ENCODE data around the gene PRAC1.

The PRAC1 gene

DNA sequence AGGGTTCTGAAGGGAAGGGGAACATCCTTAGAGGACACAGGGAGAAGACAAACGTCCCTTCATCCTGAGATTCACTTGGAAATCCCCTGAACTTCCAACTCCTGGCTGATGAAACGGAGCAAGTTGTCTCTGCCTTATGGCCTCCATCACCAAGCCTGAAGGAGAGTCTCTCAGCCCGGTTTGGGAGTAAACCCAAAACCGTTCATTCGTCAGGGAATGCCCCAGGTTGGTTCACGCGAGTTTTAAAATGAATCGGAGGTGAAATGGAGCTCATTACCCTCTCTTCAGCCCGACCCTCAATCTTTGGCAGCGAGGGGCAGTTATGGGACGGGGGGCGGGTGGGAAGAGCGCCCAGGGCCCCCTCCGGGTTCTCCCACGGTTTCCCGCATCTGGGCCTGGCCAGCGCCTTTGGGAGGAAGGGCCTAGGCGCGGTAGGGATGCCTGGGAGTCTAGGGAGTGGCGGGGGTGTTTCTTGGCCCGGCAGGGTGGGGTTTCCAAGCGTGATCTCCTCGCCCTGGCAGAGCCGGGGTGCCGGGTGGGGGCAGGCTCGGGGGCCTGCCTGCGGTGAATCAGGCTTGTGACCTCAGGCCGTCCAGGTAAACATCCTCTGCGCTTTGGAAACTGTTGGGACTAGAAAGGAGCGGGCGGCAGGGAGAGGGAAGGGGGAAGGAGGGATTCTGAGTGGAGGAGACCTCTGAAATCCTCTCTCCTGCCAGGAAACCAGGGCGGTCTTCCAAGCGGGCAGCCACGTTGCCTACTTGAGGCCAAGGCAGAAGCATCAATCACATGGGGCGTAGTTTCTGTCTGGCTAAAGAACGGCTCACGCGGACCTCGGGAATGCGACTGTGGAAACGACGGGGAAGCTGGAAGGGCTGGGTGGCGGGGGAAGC, 30.3 kb upstream of the PRAC1 start:
- Histone ChIP-seq H2AFZ (ENCODE audit: low read depth) (no peak overlapping the region), H3K4me3 (IDR thresholded peaks at IDR 0.05; ENCODE audit: insufficient read depth, low read depth, low read length) (no peak overlapping the region), H3K4me2 (no peak overlapping the region), H3K36me3 (ENCODE audit: insufficient read depth) (no peaks in the 10 kb centered on the region), H4K20me1 (ENCODE audit: insufficient read depth) (no peaks in the 10 kb centered on the region), H3K79me2 (ENCODE audit: insufficient read depth, low read depth) (no peaks in the 10 kb centered on the region), H3K27ac (no peak overlapping the region), H3K4me1 (ENCODE audit: low read depth, poor library complexity, severe bottlenecking) (no peaks in the 10 kb centered on the region), H3K27me3 (ENCODE audit: insufficient read depth, low read depth) (peaks cover 17% of the 10 kb centered on the region; the same call in 1 of the 2 replicates), H3K9ac (no peak overlapping the region)
- TF ChIP-seq, protein P1, sequence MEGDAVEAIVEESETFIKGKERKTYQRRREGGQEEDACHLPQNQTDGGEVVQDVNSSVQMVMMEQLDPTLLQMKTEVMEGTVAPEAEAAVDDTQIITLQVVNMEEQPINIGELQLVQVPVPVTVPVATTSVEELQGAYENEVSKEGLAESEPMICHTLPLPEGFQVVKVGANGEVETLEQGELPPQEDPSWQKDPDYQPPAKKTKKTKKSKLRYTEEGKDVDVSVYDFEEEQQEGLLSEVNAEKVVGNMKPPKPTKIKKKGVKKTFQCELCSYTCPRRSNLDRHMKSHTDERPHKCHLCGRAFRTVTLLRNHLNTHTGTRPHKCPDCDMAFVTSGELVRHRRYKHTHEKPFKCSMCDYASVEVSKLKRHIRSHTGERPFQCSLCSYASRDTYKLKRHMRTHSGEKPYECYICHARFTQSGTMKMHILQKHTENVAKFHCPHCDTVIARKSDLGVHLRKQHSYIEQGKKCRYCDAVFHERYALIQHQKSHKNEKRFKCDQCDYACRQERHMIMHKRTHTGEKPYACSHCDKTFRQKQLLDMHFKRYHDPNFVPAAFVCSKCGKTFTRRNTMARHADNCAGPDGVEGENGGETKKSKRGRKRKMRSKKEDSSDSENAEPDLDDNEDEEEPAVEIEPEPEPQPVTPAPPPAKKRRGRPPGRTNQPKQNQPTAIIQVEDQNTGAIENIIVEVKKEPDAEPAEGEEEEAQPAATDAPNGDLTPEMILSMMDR (conservative IDR thresholded peaks at IDR 0.05; ENCODE audit: low read depth, low read length): no peak

DNA sequence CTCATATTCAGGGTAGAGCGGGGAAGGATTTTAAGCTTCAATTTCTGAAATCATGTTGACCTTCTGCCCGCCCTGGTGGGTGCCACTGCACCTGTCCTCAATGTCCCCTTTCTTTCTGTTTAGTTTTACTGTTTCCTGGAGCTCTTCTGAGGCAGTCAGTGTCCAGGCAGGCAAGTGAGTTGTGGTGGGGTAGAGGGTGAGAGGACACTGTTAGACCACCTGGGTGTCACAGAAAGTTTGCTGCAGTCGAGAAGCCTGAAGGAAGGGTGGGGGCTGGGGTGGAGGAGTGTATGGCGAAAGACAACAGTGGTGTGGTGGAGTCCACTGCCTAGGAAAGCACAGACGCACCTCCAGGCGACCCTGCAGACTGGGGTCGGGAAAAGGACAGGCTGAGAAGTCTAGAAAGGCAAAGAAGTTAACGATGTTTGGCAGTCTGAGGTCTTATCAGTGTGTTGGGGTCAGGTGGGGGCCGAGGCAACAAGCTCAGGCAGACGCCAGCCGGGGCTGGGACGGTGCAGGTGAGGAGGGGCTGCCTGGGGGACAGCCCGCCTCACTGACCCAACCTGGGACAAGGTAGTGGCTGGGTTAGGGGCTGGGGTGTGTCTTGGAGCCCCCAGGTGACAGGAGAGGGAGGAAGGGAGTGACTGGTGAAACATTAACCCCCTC, 29.5 kb upstream of the PRAC1 start:
- peaks cover 17% of the 10 kb centered on the region; the same call in 1 of the 2 replicates for H3K27me3 ChIP-seq (ENCODE audit: insufficient read depth, low read depth)
- no peak overlapping the region for H3K4me2 ChIP-seq
- no peak overlapping the region for H3K27ac ChIP-seq
- no peak overlapping the region for H3K4me3 ChIP-seq (IDR thresholded peaks at IDR 0.05; ENCODE audit: insufficient read depth, low read depth, low read length)
- no peaks in the 10 kb centered on the region for H3K79me2 ChIP-seq (ENCODE audit: insufficient read depth, low read depth)
- H4K20me1 ChIP-seq (ENCODE audit: insufficient read depth): no peaks in the 10 kb centered on the region
- no peak overlapping the region for H3K9ac ChIP-seq
- no peak overlapping the region for H2AFZ ChIP-seq (ENCODE audit: low read depth)
- H3K4me1 ChIP-seq (ENCODE audit: low read depth, poor library complexity, severe bottlenecking): no peaks in the 10 kb centered on the region
- H3K36me3 ChIP-seq (ENCODE audit: insufficient read depth): no peaks in the 10 kb centered on the region
- TF ChIP-seq, protein P1 (conservative IDR thresholded peaks at IDR 0.05; ENCODE audit: low read depth, low read length): no peak

DNA sequence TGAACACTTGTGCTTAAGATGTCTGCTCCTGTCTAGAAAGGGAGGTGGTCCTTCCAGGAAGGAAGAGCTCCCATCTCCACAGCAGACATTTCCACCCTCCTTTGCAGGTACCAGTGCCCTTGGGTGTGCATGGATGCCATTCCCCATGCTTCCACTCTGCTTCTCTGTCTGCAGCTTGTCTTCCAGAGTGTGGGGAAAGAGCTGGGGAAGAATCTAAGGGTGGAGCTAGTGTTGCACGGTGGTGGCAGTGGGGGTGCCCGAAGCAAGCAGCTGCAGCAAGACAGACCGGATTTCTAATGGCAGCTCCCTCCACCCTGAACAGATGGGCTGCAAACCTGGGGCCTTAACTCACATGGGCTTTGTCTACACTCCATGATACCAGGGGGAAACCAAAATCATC, 28.9 kb upstream of the PRAC1 start:
- Histone ChIP-seq H3K27me3 (ENCODE audit: insufficient read depth, low read depth) (peaks cover 17% of the 10 kb centered on the region; the same call in 1 of the 2 replicates), H4K20me1 (ENCODE audit: insufficient read depth) (no peaks in the 10 kb centered on the region), H3K79me2 (ENCODE audit: insufficient read depth, low read depth) (no peaks in the 10 kb centered on the region), H3K4me1 (ENCODE audit: low read depth, poor library complexity, severe bottlenecking) (peaks cover 1% of the 10 kb centered on the region), H3K36me3 (ENCODE audit: insufficient read depth) (no peaks in the 10 kb centered on the region), H3K9ac (no peak overlapping the region), H3K4me3 (IDR thresholded peaks at IDR 0.05; ENCODE audit: insufficient read depth, low read depth, low read length) (no peak overlapping the region), H3K27ac (no peak overlapping the region), H2AFZ (ENCODE audit: low read depth) (no peak overlapping the region), H3K4me2 (no peak overlapping the region)
- TF ChIP-seq, protein P1 (conservative IDR thresholded peaks at IDR 0.05; ENCODE audit: low read depth, low read length): no peak

DNA sequence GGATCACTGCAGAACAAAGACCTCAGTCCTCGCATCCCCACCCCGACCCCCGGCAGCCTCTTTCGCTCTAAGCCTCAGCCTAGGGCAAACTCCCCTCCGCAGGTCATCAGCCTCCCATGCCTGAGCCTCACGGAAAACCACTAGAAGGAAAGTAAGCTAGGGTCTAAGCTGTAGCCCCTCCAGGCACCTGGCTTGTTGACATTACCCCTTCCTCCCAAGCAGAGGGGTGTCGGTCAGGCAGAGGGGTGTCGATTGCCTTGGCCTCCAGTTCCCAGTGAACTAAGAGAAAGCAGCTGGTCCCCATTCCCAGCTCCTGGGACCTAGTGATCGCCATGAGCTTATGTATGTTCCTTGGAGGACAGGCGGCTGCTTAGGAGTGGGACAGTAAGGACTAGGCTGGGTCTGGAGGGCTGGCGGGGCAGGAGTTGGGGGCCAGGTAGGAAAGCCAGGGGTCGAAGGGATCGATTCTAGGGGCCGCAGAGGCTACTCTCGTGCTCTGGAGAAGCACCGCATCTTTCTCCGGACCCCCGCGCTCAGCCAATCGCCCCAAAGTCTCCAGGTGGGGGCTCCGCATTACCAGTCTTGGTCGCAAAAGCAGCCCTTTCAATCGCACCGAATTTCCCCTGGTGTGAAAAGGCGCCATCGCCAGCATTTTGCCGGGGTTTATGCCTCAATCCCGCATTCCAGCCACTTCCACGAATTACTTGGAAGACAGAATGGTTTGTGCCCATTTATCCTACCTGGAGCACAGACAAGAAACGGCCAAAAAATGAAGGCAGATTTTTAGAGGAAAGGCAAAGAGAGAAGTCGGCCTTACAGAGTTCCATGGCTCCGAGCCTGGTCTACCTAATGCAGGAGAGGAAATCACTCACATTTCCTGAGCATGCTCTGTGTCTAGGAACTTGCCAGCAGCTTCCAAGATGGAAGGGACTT, 27.6 kb upstream of the PRAC1 start:
- no peak overlapping the region for H3K4me3 ChIP-seq (IDR thresholded peaks at IDR 0.05; ENCODE audit: insufficient read depth, low read depth, low read length)
- no peak overlapping the region for H3K27ac ChIP-seq
- no peak overlapping the region for H2AFZ ChIP-seq (ENCODE audit: low read depth)
- no peak overlapping the region for H3K9ac ChIP-seq
- no peak overlapping the region for H3K4me2 ChIP-seq
- H3K4me1 ChIP-seq (ENCODE audit: low read depth, poor library complexity, severe bottlenecking): peaks cover 14% of the 10 kb centered on the region
- TF ChIP-seq, protein P1 (conservative IDR thresholded peaks at IDR 0.05; ENCODE audit: low read depth, low read length): no peak
- no peaks in the 10 kb centered on the region for H4K20me1 ChIP-seq (ENCODE audit: insufficient read depth)
- no peaks in the 10 kb centered on the region for H3K36me3 ChIP-seq (ENCODE audit: insufficient read depth)
- H3K27me3 ChIP-seq (ENCODE audit: insufficient read depth, low read depth): peaks cover 17% of the 10 kb centered on the region; the same call in 1 of the 2 replicates
- H3K79me2 ChIP-seq (ENCODE audit: insufficient read depth, low read depth): no peaks in the 10 kb centered on the region
